Urothelium cell line (cell line): ENCODE data around the gene SPECC1L.
A peak's percentile ranks its signal among the peaks of the same experiment; 100 is the strongest.

Experiments used
- DNase-seq: peaks from one replicate; pipeline ENCODE4 v3.0.0; 2011; ENCODE audit warnings: low spot score, mixed read lengths
- FAIRE-seq: peaks from 2 replicates; lab custom pipeline; 2011; peaks lifted over from hg19 to GRCh38; lab: Jason Lieb, UNC

The SPECC1L gene

GRCh38 chr22:24392218-24392931 lies 121.7 kb downstream of the SPECC1L start:
- FAIRE-seq = no peak
- no peak for DNase-seq

DNA sequence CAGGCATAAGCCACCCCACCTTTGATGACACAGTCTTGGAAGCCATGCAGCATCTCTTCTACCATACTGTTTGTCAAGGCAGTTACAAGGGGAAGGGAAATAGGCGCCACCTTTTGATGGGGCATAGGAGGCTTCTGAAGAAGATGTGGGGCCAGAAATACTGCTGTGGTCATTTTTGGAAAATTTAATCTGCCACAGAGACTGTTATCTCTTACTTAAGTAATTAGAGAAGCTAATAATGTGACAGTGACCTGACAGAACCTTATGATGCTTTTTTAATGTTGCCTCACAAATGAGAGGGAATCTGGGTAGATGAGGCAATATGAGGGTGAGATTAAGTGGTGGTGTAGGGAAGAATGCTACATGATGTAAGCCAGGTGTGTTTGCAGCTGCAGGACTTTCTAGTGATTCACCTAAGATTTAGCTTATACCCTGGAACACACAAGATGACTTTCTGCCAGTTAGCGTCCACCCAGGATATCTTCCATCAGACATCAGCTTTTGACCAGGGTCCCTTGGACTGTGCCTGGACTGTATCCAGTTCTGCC lies 122.5 kb downstream of the SPECC1L start:
- no peak for DNase-seq
- FAIRE-seq = peak; percentile 5

- DNase-seq = no peak
- FAIRE-seq = no peak
Measured at GRCh38 chr22:24393848-24394247, 123.2 kb downstream of the SPECC1L start.

- FAIRE-seq = no peak
Measured at GRCh38 chr22:24394254-24394653, 123.6 kb downstream of the SPECC1L start.

GRCh38 chr22:24398409-24398808 lies 127.8 kb downstream of the SPECC1L start:
- DNase-seq = no peak
- no peak for FAIRE-seq

More at GRCh38 chr22:24394254-24394653, 123.6 kb downstream of the SPECC1L start:
- DNase-seq = no peak

DNA sequence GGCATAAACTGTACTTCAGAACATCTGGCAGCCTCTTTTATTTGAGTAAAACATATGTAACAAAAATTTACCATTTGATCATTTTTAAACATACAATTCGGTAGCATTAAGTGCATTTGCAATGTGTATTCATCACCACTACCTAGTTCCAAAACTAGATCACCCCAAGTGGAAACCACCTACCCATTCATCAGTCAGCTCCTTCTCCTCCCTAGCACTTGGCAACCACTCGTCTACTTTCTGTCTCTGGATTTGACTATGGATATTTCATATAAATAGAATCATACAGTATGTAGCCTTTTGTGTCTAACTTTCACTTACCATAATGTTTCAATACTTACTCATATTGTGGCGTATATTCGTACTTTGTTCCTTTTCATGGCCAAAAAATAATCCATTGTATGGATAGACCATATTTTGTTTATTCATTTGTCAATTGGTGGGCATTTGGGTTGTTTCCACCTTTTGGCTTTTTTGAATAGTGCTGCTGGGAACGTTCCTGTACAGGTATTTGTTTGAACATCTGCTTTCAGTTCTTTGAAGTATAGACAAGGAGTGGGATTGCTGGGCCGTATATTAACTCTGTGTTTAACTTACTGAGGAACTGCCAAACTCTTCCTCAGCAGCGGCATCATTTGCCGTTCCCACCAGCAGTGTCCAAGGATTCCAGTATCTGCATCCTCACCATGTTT lies 129.5 kb downstream of the SPECC1L start:
- FAIRE-seq = no peak
- DNase-seq = no peak

GRCh38 chr22:24400726-24401596 lies 130.3 kb downstream of the SPECC1L start:
- no peak for DNase-seq
- peak; percentile 9 for FAIRE-seq

DNA sequence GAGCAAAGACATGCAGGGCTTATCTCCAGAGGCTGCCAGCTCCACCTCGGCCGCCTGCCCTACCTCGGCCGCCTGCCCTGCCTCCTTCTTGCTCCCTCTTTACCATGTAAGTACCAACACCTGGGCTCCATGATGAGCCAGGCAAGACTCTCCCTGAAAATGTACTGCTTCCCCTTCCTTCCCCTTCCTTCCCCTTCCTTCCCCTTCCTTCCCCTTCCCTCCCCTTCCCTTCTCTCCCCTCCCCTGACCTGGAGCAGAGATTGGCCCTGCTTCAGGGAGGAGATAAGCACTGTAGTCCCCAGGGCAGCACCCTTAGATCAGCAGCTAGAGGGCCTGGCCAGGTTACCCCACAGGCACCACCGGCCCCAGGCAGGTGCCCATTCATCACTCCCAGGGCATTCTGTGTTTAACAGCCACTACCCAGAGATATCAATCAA lies 131.3 kb downstream of the SPECC1L start:
- FAIRE-seq = no peak

DNA sequence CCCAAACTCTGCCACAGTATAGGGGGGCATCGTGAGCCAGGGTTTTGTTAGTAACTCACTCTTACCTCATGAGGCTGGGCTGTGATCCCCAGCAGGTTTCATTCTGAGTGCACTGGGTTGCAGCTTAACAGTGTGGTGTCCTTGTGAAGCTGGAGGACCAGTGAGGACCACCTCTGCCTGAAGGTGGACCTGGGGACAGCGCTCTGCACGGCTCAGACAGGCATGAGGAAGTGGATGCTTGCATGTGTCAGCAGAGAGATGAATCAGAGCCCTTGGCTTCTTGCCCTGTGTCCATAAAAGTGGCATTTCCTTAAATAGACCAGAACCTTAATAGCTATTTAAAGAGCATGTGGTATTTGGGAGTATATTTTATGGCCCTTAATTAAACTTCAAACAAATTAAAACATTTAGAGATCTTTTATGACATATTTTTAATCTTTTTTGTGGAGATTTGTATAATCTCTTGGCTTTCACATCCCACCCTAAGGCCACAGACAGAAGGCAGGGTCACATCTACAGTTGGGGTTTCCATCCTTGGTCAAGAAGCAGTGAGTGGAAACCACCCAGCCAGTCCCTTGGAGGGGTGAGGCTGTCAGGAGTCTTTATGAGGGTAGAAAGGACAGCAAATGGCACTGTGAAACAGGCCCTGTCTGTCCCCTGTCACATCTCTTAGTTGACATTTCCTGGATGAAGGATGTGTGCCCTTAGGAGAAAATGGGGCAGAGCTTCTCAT lies 132.0 kb downstream of the SPECC1L start:
- FAIRE-seq = peak; percentile 99
- peak; percentile 92 for DNase-seq

More for the DNA sequence above, 131.3 kb downstream of the SPECC1L start:
- DNase-seq = no peak

- DNase-seq (no peak), FAIRE-seq (peak; percentile 71)
Measured at GRCh38 chr22:24403346-24403745, 132.7 kb downstream of the SPECC1L start.

DNA sequence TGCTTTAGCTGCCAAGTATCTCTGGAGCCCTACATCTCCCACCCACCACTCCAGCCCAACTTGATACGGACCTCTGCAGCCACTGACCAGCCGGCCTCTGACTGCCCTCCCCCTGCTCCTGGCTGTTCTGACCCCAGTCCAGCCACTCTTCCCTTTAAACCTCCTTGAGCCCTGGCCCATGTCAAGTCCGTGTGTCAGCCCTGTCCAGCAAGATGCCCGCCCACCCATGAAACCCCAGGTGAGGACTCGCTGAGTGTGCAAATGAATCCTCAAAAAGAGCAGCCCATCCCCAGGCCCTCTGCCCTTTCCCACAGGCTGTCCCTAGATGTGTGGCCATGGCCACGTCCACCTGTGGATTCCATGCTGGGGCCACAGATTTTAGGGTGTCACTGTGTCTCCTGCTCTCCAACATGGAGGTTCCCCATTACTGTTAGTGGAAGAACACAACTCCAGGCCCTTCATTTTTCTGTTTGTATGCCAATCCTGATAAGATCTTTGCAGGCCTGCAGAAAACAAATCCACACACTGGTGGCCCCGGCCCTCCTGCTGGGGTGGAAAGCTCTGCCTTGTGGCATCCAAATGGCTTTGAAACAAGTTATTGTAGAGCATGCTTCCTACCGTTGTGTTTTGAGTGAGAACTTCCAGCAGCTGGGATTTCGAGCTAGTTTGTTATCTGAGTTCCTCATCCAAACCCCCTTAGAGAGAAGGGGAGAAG lies 134.1 kb downstream of the SPECC1L start:
- peak; percentile 87 for FAIRE-seq

DNA sequence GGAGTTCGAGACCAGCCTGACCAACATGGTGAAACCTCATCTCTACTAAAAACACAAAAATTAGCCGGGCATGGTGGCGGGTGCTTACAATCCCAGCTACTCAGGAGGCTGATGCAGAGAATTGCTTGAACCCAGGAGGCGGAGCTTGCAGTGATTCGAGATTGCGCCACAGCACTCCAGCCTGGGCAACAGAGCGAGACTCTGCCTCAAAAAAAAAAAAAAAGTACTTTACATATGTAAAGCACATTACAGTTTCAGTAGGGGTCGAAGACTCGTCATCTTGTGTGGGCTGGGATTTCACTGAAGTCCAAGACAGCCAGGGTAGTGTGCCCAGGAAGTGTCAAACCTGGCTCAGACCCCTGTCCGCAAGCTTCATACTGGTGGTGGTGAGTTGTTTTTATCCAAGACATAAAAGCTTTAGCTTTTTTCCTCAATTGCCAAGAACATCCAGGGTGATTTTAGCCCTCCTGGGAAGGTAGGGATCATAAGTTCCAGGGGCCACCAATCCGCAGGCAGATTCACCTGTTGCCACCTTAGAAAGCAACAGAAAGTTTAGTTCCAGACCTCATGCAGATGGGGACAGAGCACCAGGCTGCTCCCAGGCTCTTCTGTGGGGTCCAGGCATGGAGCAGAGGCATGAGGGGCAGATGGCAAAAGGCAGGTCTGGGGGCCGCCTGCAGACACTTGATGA lies 135.1 kb downstream of the SPECC1L start:
- no peak for FAIRE-seq
- DNase-seq = no peak

More for the DNA sequence above, 134.1 kb downstream of the SPECC1L start:
- no peak for DNase-seq

DNA sequence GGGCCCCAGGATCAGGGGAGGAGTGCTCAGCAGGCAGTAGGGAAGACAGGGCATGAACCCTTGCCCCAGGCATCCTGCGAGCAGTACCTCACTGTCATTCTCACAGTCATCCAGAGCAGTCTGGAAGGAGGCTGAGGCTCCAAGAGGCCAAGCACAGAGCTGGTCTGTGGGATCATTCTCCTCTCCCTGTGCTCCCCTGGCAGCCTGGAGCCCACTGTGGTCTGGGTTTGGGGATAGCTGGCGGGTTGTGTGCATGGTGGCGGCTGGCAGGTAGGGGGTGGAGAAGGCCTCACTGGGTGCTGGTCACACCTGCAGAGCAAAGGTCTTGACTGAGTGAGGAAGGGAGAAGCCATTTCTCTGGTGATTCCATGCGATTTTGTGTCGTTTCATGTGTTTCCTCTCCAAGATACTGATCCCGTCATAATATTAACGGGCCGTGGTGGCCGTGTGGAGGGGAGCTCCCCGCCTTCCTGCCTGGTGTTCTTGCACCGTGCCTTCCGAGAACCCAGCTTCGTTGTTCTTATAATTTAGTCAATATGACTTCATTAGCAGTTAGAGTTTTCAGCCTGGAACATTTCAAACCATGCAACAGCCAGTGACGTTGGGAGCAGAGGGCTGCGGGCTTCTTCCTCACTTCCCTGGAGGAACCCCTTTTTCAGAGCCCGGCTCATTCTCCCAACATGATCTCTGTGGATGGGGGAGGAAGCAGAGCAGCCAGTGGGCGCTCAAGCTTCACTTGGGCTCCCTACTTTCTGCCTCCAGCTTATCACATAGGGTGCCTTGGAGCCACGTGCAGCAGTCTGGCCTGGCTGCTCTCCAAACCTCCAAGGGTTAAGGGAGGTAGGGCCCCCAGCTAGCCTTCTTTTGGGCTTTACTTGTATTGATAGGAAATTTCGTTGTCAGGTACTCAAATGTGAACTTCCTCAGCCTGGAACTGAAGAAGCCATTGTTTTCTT lies 136.0 kb downstream of the SPECC1L start:
- DNase-seq = no peak
- peak; percentile 90 for FAIRE-seq

DNA sequence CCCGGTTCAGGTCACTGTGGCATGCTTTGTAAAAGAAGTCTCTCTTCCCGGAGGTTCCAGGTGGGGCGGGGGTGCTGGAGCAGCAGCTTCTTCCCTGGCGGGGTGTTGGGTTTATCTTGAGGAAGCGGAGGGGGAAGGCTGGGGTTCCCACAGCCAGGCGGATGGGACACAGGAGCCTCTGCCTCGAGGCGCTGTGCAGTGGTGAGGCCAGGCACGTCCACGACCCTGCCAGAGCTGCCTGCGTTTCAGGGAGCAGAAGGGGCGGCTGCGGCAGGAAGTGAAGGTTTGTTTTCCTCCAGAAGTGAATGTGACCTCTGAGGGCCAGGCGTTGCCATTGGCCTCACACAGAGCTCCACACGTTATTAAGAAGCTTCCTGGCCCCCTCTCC lies 136.6 kb downstream of the SPECC1L start:
- DNase-seq (no peak), FAIRE-seq (no peak)

DNA sequence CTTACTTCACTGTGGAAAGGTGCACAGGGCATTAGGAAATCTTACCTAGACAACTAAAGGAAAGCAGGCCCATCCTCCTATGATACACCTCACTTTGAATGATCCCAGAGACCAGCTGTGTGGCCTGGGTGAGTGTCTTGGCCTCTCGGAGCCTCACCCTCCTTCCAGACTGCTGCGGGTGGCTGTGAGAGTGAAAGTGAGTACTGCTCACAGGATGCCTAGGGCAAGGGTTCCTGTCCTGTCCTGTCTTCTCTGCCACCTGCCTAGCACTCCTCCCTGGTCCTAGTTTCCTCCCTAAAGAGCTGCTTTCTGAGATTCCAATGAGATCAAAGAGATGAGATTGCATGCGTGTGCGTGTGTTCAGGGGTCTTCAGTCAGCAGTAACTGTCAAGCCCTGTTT lies 137.3 kb downstream of the SPECC1L start:
- no peak for FAIRE-seq
- no peak for DNase-seq

- FAIRE-seq (no peak), DNase-seq (no peak)
Measured at GRCh38 chr22:24408630-24409029, 138.0 kb downstream of the SPECC1L start.

DNA sequence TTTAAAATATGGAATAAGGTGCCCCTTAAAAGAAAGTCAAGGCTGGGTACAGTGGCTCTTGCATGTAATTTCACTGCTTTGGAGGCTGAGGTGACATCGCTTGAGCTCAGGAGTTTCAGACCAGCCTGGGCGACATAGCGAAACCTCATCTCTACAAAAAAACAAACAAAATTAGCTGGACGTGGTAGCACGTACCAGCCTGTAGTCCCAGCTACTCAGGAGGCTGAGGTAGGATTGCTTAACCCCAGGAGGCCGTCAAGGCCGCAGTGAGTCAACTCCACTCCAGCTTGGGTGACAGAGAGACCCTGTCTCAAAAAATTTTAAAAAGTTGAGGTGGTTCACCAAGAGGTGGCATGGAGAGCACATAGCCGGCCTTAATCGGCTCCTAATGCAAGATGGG lies 139.1 kb downstream of the SPECC1L start:
- DNase-seq (no peak), FAIRE-seq (no peak)
